ENCODE measurements around the gene CNTNAP1.

CNTNAP1 gene

GRCh38 chr17:42670789-42671657 lies 11.3 kb upstream of the CNTNAP1 start:
- DNase-seq: no peak

- no peak for DNase-seq
Measured at GRCh38 chr17:42672038-42672437, 10.3 kb upstream of the CNTNAP1 start.

GRCh38 chr17:42673266-42673884 lies 9.0 kb upstream of the CNTNAP1 start:
- no peak for DNase-seq

- DNase-seq: no peak
Measured at GRCh38 chr17:42673885-42674754, 8.2 kb upstream of the CNTNAP1 start.

- DNase-seq: no peak
Measured at GRCh38 chr17:42674755-42675347, 7.5 kb upstream of the CNTNAP1 start.

- no peak for DNase-seq
Measured at GRCh38 chr17:42675348-42675964, 6.9 kb upstream of the CNTNAP1 start.

- DNase-seq: no peak
Measured at GRCh38 chr17:42675965-42676423, 6.3 kb upstream of the CNTNAP1 start.

GRCh38 chr17:42676424-42677011 lies 5.8 kb upstream of the CNTNAP1 start, which contains the start of gene PLEKHH3:
Gene PLEKHH3, minus strand, starts transcription at chr17:42676994. Its CDS starts 431 bp downstream, at chr17:42676563.
- no peak for DNase-seq

GRCh38 chr17:42677012-42677857 lies 5.1 kb upstream of the CNTNAP1 start:
- DNase-seq: peak; percentile 98

- peak; percentile 78 for DNase-seq
Measured at GRCh38 chr17:42677921-42678781, 4.2 kb upstream of the CNTNAP1 start.

- DNase-seq: no peak
Measured at GRCh38 chr17:42678951-42679491, 3.3 kb upstream of the CNTNAP1 start.

- DNase-seq: peak; percentile 66
Measured at GRCh38 chr17:42679492-42680330, 2.6 kb upstream of the CNTNAP1 start.

GRCh38 chr17:42680331-42680808 lies 2.0 kb upstream of the CNTNAP1 start:
- no peak for DNase-seq

- DNase-seq: no peak
Measured at GRCh38 chr17:42682722-42683403, 532 bp downstream of the CNTNAP1 start.

- no peak for DNase-seq
Measured at GRCh38 chr17:42683407-42684034, 1.2 kb downstream of the CNTNAP1 start.

- DNase-seq: no peak
Measured at GRCh38 chr17:42684929-42685556, 2.7 kb downstream of the CNTNAP1 start.

- DNase-seq: no peak
Measured at GRCh38 chr17:42685831-42686230, 3.5 kb downstream of the CNTNAP1 start.

Data from stimulated activated CD4-positive, alpha-beta T cell treated with anti-CD3 and anti-CD28 coated beads, Interleukin-12 subunit alpha, Interleukin-12 subunit beta, amount 100 ng/mL, for 4 hours (primary cell).